Pancreas (tissue), 10 donors: Measurements from ENCODE around the gene IL34. TPM values are rescaled to one million over a fixed set of nuclear protein-coding genes. Genes with fewer than 3 reads are reported as not detected.
A peak's percentile ranks its signal among the peaks of the same experiment; 100 is the strongest.
"Not testable (repeated sequence)": the region's sequence is repeated elsewhere in the genome, so short reads cannot be mapped to it uniquely, and the experiment has no call there.

ENCODE experiments used
- ATAC-seq, 4 donors: fragments of 200-7000 bp; cut with Tn5 transposase; one replicate each; pipeline versions ENCODE4 v1.8.0 to v1.9.1; 2020; ENCODE audit warnings: mild to moderate bottlenecking in 4 of 4, moderate library complexity in 4 of 4
- DNase-seq, 6 donors: peaks; one replicate each; pipeline ENCODE4 v3.0.0-alpha.2; 2020
- FAIRE-seq: peaks from 2 replicates; lab custom pipeline; 2012; peaks lifted over from hg19 to GRCh38; lab: Jason Lieb, UNC
- H3K27ac ChIP-seq, 4 donors: fragments of 200-600 bp; sonication (generic); 1 replicate in 3 of 4; 2 replicates in 1 of 4; pipeline versions ENCODE4 v1.5.0 to v1.8.0; 2020
- H3K27me3 ChIP-seq, 4 donors: fragments of 200-600 bp; one replicate each; pipeline ENCODE4 v1.8.0; 2021
- H3K36me3 ChIP-seq, 3 donors: fragments of 200-600 bp; sonication (generic) in 1 of 3; one replicate each; pipeline versions ENCODE4 v1.5.0 to v1.8.0; 2020 to 2021
- H3K4me1 ChIP-seq, 3 donors: fragments of 200-600 bp; one replicate each; pipeline ENCODE4 v1.8.0; 2021
- H3K4me3 ChIP-seq, 4 donors: fragments of 200-600 bp; sonication (generic) in 2 of 4; one replicate each; pipeline versions ENCODE4 v1.5.0 to v1.8.0; 2020 to 2021
- H3K9me3 ChIP-seq, 4 donors: fragments of 200-600 bp; one replicate each; pipeline ENCODE4 v1.8.0; 2021
- WGBS, 2 donors: extraction: QIAGEN DNeasy Blood & Tissue Kit; methylation state at CpG; one replicate each; pipeline ENCODE4 v1.1.7; 2013; 5-methylcytosine and 5-hydroxymethylcytosine counted together
- intact Hi-C, 3 donors: fragments of 100-400 bp; cut with DNase I; formaldehyde crosslinking; loops; one replicate each; pipeline versions ENCODE4 v1.11.1 to v1.14.2; 2022
- polyA plus RNA-seq, 2 donors: library from polyadenylated mRNA; stranded (reverse); fragments of 200-250 nt; gene quantifications; one replicate each; pipeline ENCODE4 v1.2.3, GENCODE V29; 2013
- total RNA-seq, 6 donors: library from RNA; stranded (reverse); fragmentation: NEBNext Ultra II Directional in 4 of 6; extraction: Animal tissue kit (Norgen Biotek cat#: 25700) in 4 of 6; gene quantifications; one replicate each; pipeline versions ENCODE4 v1.2.1 to v1.2.4, GENCODE V29; 2021 to 2023
- TF ChIP-seq, protein P1 (sequence below), 4 donors: fragments of 200-600 bp; sonication (generic) in 3 of 4; IDR thresholded peaks; one replicate each; pipeline versions ENCODE4 v1.5.0 to v1.8.0; 2021; ENCODE audit warnings: antibody characterized with exemption in 4 of 4
- donor health status: healthy with polysubstance abuse.
- donor health status: DM: no; HTN: no; CAD: no; lungs with moderate emphysema.
- donor health status: DM: no; HTN: no; CAD: no.
- donor health status: control.
- donor health status: control.
- donor health status: Bipolar disorder and iron deficiency.
- donor health status: DM: yes; HTN: yes; CAD: no.
- donor health status: DM: no; HTN: no; CAD: no.
- donor health status: DM: no; HTN: no; CAD: no.
- donor health status: DM: yes; HTN: yes; CAD: no.

Gene IL34
- total and polyA plus RNA-seq, 8 donors: 0.51 to 3.9 (median 1.7) TPM

DNA sequence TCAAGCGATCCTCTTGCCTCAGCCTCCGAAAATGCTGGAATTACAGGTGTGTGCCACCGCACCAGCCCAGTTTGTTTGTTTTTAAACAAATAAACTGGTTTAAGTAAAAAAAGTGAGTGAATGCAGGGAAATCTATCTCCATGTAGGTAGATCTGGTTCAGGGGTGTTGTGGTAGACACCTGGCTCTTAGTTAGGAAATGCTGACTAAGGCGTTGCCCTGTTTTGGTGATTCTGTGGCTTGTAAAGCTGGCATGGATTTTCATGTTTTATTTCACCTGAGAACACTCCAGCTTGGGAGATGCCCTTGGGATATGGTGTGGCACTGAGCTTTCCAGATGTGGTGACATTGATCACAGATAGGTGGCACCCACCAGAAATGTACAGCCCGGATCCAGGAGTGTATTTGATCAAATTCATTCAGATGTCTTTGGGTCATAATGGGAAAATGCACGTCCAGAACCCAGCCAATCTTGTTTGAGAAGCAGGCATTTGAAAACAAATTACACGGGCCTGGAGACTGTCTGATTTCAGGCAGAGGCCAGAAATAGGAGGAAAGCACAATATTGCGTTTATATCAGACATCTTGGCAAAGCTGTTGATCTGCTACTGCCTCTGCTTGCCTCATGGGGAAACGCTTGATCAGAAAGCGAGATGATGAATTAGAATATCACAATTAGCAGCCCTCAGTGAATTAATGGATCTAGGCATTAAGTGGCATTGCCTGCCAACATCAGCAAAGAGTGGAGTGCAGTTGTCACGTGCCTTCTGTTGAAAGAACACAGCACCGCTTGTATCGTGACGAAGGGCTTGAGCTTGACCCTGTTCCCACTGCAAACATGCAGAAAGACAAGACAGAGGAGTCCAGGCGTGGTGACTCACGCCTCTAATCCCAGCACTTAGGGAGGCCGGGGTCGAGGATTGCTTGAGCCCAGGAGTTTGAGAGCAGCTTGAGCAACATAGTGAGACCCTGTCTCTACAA, 7.3 kb upstream of the IL34 start:
- ATAC-seq (peak in 2 of 4 donors; percentile 48 to 62), DNase-seq (no peak), FAIRE-seq (no peak)
- H3K27ac ChIP-seq: no peak overlapping the region
- H3K4me3 ChIP-seq: no peak overlapping the region
- no peaks in the 10 kb centered on the region for H3K36me3 ChIP-seq
- TF ChIP-seq, protein P1, sequence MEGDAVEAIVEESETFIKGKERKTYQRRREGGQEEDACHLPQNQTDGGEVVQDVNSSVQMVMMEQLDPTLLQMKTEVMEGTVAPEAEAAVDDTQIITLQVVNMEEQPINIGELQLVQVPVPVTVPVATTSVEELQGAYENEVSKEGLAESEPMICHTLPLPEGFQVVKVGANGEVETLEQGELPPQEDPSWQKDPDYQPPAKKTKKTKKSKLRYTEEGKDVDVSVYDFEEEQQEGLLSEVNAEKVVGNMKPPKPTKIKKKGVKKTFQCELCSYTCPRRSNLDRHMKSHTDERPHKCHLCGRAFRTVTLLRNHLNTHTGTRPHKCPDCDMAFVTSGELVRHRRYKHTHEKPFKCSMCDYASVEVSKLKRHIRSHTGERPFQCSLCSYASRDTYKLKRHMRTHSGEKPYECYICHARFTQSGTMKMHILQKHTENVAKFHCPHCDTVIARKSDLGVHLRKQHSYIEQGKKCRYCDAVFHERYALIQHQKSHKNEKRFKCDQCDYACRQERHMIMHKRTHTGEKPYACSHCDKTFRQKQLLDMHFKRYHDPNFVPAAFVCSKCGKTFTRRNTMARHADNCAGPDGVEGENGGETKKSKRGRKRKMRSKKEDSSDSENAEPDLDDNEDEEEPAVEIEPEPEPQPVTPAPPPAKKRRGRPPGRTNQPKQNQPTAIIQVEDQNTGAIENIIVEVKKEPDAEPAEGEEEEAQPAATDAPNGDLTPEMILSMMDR (IDR thresholded peaks at IDR 0.05): no peak
- no peaks in the 10 kb centered on the region for H3K27me3 ChIP-seq
- intact Hi-C loops: no loop called here
- no peaks in the 10 kb centered on the region for H3K9me3 ChIP-seq
- H3K4me1 ChIP-seq: no peaks in the 10 kb centered on the region
- 60 to 63% methylated on average over 18 of the region's 18 CpGs for WGBS, 2 donors

- H3K9me3 ChIP-seq: no peaks in the 10 kb centered on the region
- no peaks in the 10 kb centered on the region for H3K36me3 ChIP-seq
- H3K27ac ChIP-seq: no peak overlapping the region
- H3K4me1 ChIP-seq: no peaks in the 10 kb centered on the region
- ATAC-seq: no peak
- H3K27me3 ChIP-seq: no peaks in the 10 kb centered on the region
- TF ChIP-seq, protein P1 (IDR thresholded peaks at IDR 0.05): no peak
- 75 to 80% methylated on average over 1 of the region's 1 CpG for WGBS, 2 donors
- no peak overlapping the region for H3K4me3 ChIP-seq
- no peak for FAIRE-seq
- intact Hi-C loops: loop anchor here in 1 of 3 donors (10.0 kb wide), 1 partner anchor 108 kb away; no protein-coding TSS in a partner anchor
- DNase-seq: no peak
These were observed 3.7 kb upstream of the IL34 start for GRCh38 chr16:70642633-70643032.

DNA sequence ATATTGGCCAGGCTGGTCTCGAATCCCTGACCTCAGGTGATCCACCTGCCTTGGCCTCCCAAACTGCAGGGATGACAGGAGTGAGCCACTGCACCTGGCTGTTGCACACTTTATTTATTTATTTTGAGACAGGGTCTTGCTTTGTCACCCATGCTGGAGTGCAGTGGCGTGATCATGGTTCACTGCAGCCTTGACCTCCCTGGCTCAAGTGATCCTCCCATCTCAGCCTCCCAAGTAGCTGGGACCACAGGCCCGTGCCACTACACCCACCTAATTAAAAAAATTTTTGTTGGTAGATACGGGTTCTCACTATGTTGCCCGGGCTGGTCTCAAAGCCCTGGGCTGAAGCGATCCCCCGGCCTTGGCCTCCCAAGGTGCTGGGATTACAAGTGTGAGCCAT, 3.1 kb upstream of the IL34 start:
- intact Hi-C loops: loop anchor here in 1 of 3 donors (10.0 kb wide), 1 partner anchor 108 kb away; no protein-coding TSS in a partner anchor
- WGBS, 2 donors: 72 to 84% methylated on average over 7 of the region's 7 CpGs

GRCh38 chr16:70644763-70645597, 1.4 kb upstream of the IL34 start:
- TF ChIP-seq, protein P1 (IDR thresholded peaks at IDR 0.05): no peak
- Histone ChIP-seq H3K27me3 (no peaks in the 10 kb centered on the region), H3K36me3 (no peaks in the 10 kb centered on the region), H3K27ac (no peak overlapping the region), H3K9me3 (no peaks in the 10 kb centered on the region), H3K4me1 (no peaks in the 10 kb centered on the region), H3K4me3 (no peak overlapping the region)
- DNase-seq (no peak), ATAC-seq (no peak), FAIRE-seq (no peak)
- intact Hi-C loops: loop anchor here in 1 of 3 donors (10.0 kb wide), 1 partner anchor 110 kb away; no protein-coding TSS in a partner anchor
- 64 to 82% methylated on average over 10 of the region's 10 CpGs for WGBS, 2 donors

More for the DNA sequence above, 3.1 kb upstream of the IL34 start:
- H3K9me3 ChIP-seq, ATAC-seq, H3K36me3 ChIP-seq, H3K27me3 ChIP-seq, H3K27ac ChIP-seq, H3K4me1 ChIP-seq, H3K4me3 ChIP-seq, FAIRE-seq, DNase-seq: not testable (repeated sequence)
